Keratinocyte (primary cell): ENCODE results near the gene CHCHD6. TPM values are rescaled to one million over a fixed set of nuclear protein-coding genes. Genes with fewer than 3 reads are reported as not detected.
A peak's percentile ranks its signal among the peaks of the same experiment; 100 is the strongest.

Source experiments
- DNase-seq: peaks from one replicate; pipeline ENCODE4 v3.0.0-alpha.2; 2011; ENCODE audit warnings: low read depth, missing footprints, low spot score
- FAIRE-seq: peaks from 2 replicates; lab custom pipeline; 2011; peaks lifted over from hg19 to GRCh38; lab: Jason Lieb, UNC
- H2AFZ ChIP-seq: 2 replicates; pipeline ENCODE4 v1.6.0; 2012; ENCODE audit warnings: low read length, control low read depth, inconsistent platforms; ENCODE audit not compliant: control insufficient read depth
- H3K27ac ChIP-seq: 2 replicates; pipeline ENCODE4 v1.5.1; 2011; ENCODE audit warnings: low read length; ENCODE audit not compliant: control insufficient read depth, insufficient read depth
- H3K27me3 ChIP-seq: 3 replicates; pipeline ENCODE4 v1.6.0; 2011; ENCODE audit warnings: low read length; ENCODE audit not compliant: control insufficient read depth, insufficient read depth; ENCODE audit errors: extremely low read depth
- H3K36me3 ChIP-seq, 2 experiments: 2 replicates in 1 of 2; 3 replicates in 1 of 2; pipeline ENCODE4 v1.5.1; 2011; ENCODE audit warnings: low read length in 2 of 2, mild to moderate bottlenecking in 1 of 2; ENCODE audit not compliant: control insufficient read depth in 2 of 2, insufficient read depth in 2 of 2; ENCODE audit errors: extremely low read depth in 1 of 2
- H3K4me1 ChIP-seq: 3 replicates; pipeline ENCODE4 v1.5.1; 2011; ENCODE audit warnings: low read length; ENCODE audit not compliant: control insufficient read depth, insufficient read depth; ENCODE audit errors: extremely low read depth
- H3K4me2 ChIP-seq: 3 replicates; pipeline ENCODE4 v1.6.0; 2011; ENCODE audit warnings: low read depth, low read length; ENCODE audit not compliant: control insufficient read depth, insufficient read depth; ENCODE audit errors: extremely low read depth
- H3K4me3 ChIP-seq, 3 experiments: fragments of 200-600 bp in 1 of 3; sonication (generic) in 1 of 3; 2 replicates in 2 of 3; 3 replicates in 1 of 3; pipeline ENCODE4 v1.5.1; 2011 to 2016; ENCODE audit warnings: low read length in 3 of 3, mild to moderate bottlenecking in 3 of 3, control low read depth in 2 of 3, inconsistent platforms in 1 of 3, low read depth in 1 of 3, mixed read lengths in 1 of 3, mixed run types in 1 of 3, moderate library complexity in 1 of 3; ENCODE audit not compliant: control insufficient read depth in 2 of 3, insufficient read depth in 2 of 3; ENCODE audit errors: extremely low read depth in 1 of 3
- H3K79me2 ChIP-seq: 2 replicates; pipeline ENCODE4 v1.6.0; 2012; ENCODE audit warnings: low read length; ENCODE audit not compliant: control insufficient read depth, insufficient read depth
- H3K9ac ChIP-seq: 3 replicates; pipeline ENCODE4 v1.6.0; 2011; ENCODE audit warnings: low read length; ENCODE audit not compliant: control insufficient read depth, insufficient read depth; ENCODE audit errors: extremely low read depth
- H3K9me1 ChIP-seq: 3 replicates; pipeline ENCODE4 v1.6.0; 2011; ENCODE audit warnings: low read length; ENCODE audit not compliant: control insufficient read depth, insufficient read depth; ENCODE audit errors: extremely low read depth
- H3K9me3 ChIP-seq: 2 replicates; pipeline ENCODE4 v1.5.1; 2012; ENCODE audit warnings: low read depth, low read length; ENCODE audit not compliant: control insufficient read depth
- H4K20me1 ChIP-seq: 3 replicates; pipeline ENCODE4 v1.6.0; 2011; ENCODE audit warnings: low read length; ENCODE audit not compliant: control insufficient read depth, insufficient read depth; ENCODE audit errors: extremely low read depth
- CTCF ChIP-seq, 3 experiments: IDR thresholded peaks in 1 of 3; conservative IDR thresholded peaks in 1 of 3; optimal IDR thresholded peaks in 1 of 3; 2 replicates in 2 of 3; 3 replicates in 1 of 3; pipeline versions ENCODE3 to v1.5.1; 2011; ENCODE audit warnings: low read length in 3 of 3, mild to moderate bottlenecking in 3 of 3, moderate library complexity in 2 of 3, control low read depth in 1 of 3, inconsistent platforms in 1 of 3; ENCODE audit not compliant: insufficient read depth in 2 of 3; ENCODE audit errors: extremely low read depth in 1 of 3
- EZH2 ChIP-seq: IDR thresholded peaks from one replicate; pipeline ENCODE4 v1.6.1; 2012; ENCODE audit warnings: inconsistent platforms, mild to moderate bottlenecking, low read length, moderate library complexity
- dilution Hi-C: fragments of 300-500 bp; cut with MboI; formaldehyde crosslinking; loops from one replicate; pipeline ENCODE4 v1.7.0; 2020; ENCODE audit warnings: low sequenced_read_pairs; ENCODE audit not compliant: extremely low pct_ligation_motif_present
- polyA plus RNA-seq, 5 experiments: library from polyadenylated mRNA; depleted of rRNA in 3 of 5; stranded (reverse) in 3 of 5; stranded (forward) in 1 of 5; unstranded in 1 of 5; fragments of >200 nt; gene quantifications; 1 replicate in 1 of 5; 2 replicates in 3 of 5; 3 replicates in 1 of 5; pipeline versions ENCODE4 v1.2.1 to v1.2.3, GENCODE V29; 2011 to 2012; ENCODE audit warnings: missing spikeins in 2 of 5, low read depth in 1 of 5, low replicate concordance in 1 of 5

The CHCHD6 gene
- polyA plus RNA-seq, 1 donor (not counting 4 experiments of a cell fraction or from before 2014, with no cell fraction given), result 21.7 TPM

GRCh38 chr3:126985132-126985985, 281.3 kb downstream of the CHCHD6 start:
- peaks cover 69% of the 10 kb centered on the region for H3K79me2 ChIP-seq
- H3K4me2 ChIP-seq, result peak overlapping the region; percentile 71
- peaks cover 44% of the 10 kb centered on the region for H4K20me1 ChIP-seq
- H2AFZ ChIP-seq, result no peak overlapping the region
- DNase-seq (no peak), FAIRE-seq (no peak)
- no peaks in the 10 kb centered on the region for H3K9me3 ChIP-seq
- H3K9ac ChIP-seq, result peak overlapping the region; percentile 15
- dilution Hi-C loops, result no loop called here
- peaks cover 7 to 30% of the 10 kb centered on the region in 2 experiments for H3K36me3 ChIP-seq
- TF ChIP-seq EZH2, result no peak
- no peak for TF ChIP-seq CTCF (optimal IDR thresholded peaks at IDR 0.05 in 1 of 3, IDR thresholded peaks at IDR 0.05 in 1 of 3, conservative IDR thresholded peaks at IDR 0.05 in 1 of 3; ENCODE audit: extremely low read depth in 1 of 3, insufficient read depth in 2 of 3, low read length in 3 of 3)
- peaks cover 29% of the 10 kb centered on the region for H3K4me1 ChIP-seq
- H3K9me1 ChIP-seq, result no peaks in the 10 kb centered on the region
- H3K4me3 ChIP-seq, result peak overlapping the region in 1 of 3 experiments; percentile 73
- H3K27ac ChIP-seq, result no peak overlapping the region
- no peaks in the 10 kb centered on the region for H3K27me3 ChIP-seq

- Histone ChIP-seq H3K27ac (no peak overlapping the region), H3K9ac (no peak overlapping the region), H3K79me2 (peaks cover 76% of the 10 kb centered on the region), H3K4me1 (peaks cover 29% of the 10 kb centered on the region), H3K4me2 (peak overlapping the region; percentile 25), H4K20me1 (peaks cover 49% of the 10 kb centered on the region), H3K9me3 (no peaks in the 10 kb centered on the region), H2AFZ (no peak overlapping the region), H3K9me1 (no peaks in the 10 kb centered on the region), H3K4me3 (no peak overlapping the region), H3K27me3 (no peaks in the 10 kb centered on the region), H3K36me3 (peaks cover 12 to 33% of the 10 kb centered on the region in 2 experiments)
- DNase-seq, result no peak
- no peak for TF ChIP-seq CTCF (optimal IDR thresholded peaks at IDR 0.05 in 1 of 3, IDR thresholded peaks at IDR 0.05 in 1 of 3, conservative IDR thresholded peaks at IDR 0.05 in 1 of 3; ENCODE audit: extremely low read depth in 1 of 3, insufficient read depth in 2 of 3, low read length in 3 of 3)
- no peak for TF ChIP-seq EZH2
- dilution Hi-C loops, result no loop called here
- no peak for FAIRE-seq
Observed at GRCh38 chr3:126986001-126986400, 282.0 kb downstream of the CHCHD6 start.
